Body of pancreas (tissue), 4 donors: ENCODE measurements around the gene LY6G6F. TPM values are rescaled to one million over a fixed set of nuclear protein-coding genes. Genes with fewer than 3 reads are reported as not detected.
A peak's percentile ranks its signal among the peaks of the same experiment; 100 is the strongest.

Experiments
- ATAC-seq: fragments of 150-250 bp; one replicate; pipeline ENCODE4 v1.9.1; 2016
- DNase-seq, 4 donors: peaks; one replicate each; pipeline ENCODE4 v3.0.0-alpha.2; 2019
- H3K27ac ChIP-seq, 4 donors: fragments of 200-600 bp; sonication (generic); 1 replicate in 3 of 4; 2 replicates in 1 of 4; pipeline versions ENCODE4 v1.5.1 to v1.6.1; 2016 to 2019; ENCODE audit warnings: mild to moderate bottlenecking in 1 of 4, mixed read lengths in 1 of 4, moderate library complexity in 1 of 4
- H3K27me3 ChIP-seq, 2 donors: fragments of 200-600 bp; sonication (generic); one replicate each; pipeline ENCODE4 v1.6.0; 2016; ENCODE audit warnings: mild to moderate bottlenecking in 1 of 2
- H3K36me3 ChIP-seq, 2 donors: fragments of 200-600 bp; sonication (generic); replicated peaks in 1 of 2; 2 replicates each; pipeline ENCODE4 v1.5.1; 2016; ENCODE audit warnings: low read depth in 2 of 2; ENCODE audit not compliant: insufficient read depth in 1 of 2
- H3K4me1 ChIP-seq: fragments of 200-600 bp; sonication (generic); one replicate; pipeline ENCODE4 v1.6.0; 2016
- H3K4me3 ChIP-seq, 2 donors: fragments of 200-600 bp; sonication (generic); 1 replicate in 1 of 2; 2 replicates in 1 of 2; pipeline ENCODE4 v1.5.1; 2016 to 2019
- H3K9me3 ChIP-seq, 3 donors: fragments of 200-600 bp; sonication (generic); 1 replicate in 2 of 3; 2 replicates in 1 of 3; pipeline ENCODE4 v1.5.1; 2016
- POLR2A ChIP-seq, 3 donors: fragments of 450-650 bp; IDR thresholded peaks; one replicate each; pipeline ENCODE4 v1.6.1; 2016; ENCODE audit warnings: antibody characterized with exemption in 3 of 3, mild to moderate bottlenecking in 2 of 3
- WGBS, 2 donors: methylation state at CpG; one replicate each; pipeline ENCODE4 v1.1.5; 2017; 5-methylcytosine and 5-hydroxymethylcytosine counted together
- intact Hi-C: fragments of 100-400 bp; cut with DNase I; formaldehyde crosslinking; loops from one replicate; pipeline ENCODE4 v1.15.1; 2023
- total RNA-seq, 2 donors: library from RNA; depleted of rRNA; stranded (reverse); fragments of >200 nt; gene quantifications; one replicate each; pipeline ENCODE4 v1.1.0, GENCODE V29; 2016
- TF ChIP-seq, protein P1 (sequence below), 7 experiments: fragments of 450-650 bp in 4 of 7; fragments of 200-600 bp in 3 of 7; sonication (generic) in 3 of 7; IDR thresholded peaks; one replicate each; pipeline ENCODE4 v1.5.1; 2016 to 2019; ENCODE audit warnings: antibody characterized with exemption in 7 of 7

Gene LY6G6F
- total RNA-seq, 2 donors from 2014 or later: not detected

DNA sequence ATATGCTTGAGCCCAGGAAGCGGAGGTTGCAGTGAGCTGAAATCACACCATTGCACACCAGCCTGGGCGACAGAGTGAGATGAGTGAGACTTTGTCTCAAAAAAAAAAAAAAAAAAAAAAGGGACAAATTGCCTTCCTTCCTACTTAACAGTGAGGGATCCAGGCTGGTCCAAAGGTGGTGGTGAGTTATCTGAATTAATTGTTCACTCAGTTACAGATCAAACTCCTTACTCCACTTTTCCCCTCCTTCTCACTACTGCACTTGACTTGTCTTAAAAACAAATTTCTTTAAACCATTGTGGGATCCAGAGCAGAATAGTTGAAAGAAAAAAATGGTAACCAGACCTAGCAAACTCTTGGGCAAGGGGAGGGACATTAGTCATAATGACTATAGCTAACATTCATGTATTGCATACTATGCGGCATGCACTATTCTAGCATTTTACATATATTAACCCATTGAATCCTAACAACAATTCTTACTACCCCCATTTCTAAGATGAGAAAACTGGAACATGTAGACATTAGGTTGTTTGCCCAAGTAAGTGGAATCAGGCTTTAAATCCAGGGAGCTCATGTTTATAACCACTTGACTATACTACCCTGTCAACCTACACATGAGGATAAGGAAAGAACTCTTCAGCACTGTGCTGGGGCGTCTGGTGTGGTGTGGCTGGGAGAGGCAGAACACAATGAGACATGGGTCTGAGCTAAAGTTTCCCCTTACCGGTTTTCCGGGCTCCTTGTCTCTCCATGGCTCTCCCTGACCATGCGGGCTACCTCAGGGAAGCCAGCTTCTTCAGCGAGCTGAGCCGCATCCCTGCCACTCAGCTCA, 43.3 kb upstream of the LY6G6F start:
- ATAC-seq (no peak), DNase-seq (no peak)
- Histone ChIP-seq H3K36me3 (peaks cover 3 to 4% of the 10 kb centered on the region in 2 donors), H3K27ac (peak overlapping the region in 3 of 4 donors; percentile 82 to 96 (median 94)), H3K4me3 (peak overlapping the region in 1 of 2 donors; percentile 87), H3K4me1 (peaks cover 66% of the 10 kb centered on the region), H3K27me3 (no peaks in the 10 kb centered on the region), H3K9me3 (no peaks in the 10 kb centered on the region)
- intact Hi-C loops: no loop called here
- TF ChIP-seq, protein P1, sequence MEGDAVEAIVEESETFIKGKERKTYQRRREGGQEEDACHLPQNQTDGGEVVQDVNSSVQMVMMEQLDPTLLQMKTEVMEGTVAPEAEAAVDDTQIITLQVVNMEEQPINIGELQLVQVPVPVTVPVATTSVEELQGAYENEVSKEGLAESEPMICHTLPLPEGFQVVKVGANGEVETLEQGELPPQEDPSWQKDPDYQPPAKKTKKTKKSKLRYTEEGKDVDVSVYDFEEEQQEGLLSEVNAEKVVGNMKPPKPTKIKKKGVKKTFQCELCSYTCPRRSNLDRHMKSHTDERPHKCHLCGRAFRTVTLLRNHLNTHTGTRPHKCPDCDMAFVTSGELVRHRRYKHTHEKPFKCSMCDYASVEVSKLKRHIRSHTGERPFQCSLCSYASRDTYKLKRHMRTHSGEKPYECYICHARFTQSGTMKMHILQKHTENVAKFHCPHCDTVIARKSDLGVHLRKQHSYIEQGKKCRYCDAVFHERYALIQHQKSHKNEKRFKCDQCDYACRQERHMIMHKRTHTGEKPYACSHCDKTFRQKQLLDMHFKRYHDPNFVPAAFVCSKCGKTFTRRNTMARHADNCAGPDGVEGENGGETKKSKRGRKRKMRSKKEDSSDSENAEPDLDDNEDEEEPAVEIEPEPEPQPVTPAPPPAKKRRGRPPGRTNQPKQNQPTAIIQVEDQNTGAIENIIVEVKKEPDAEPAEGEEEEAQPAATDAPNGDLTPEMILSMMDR (IDR thresholded peaks at IDR 0.05): no peak
- TF ChIP-seq POLR2A (IDR thresholded peaks at IDR 0.05): no peak
- WGBS, 2 donors: 53 to 75% methylated on average over 7 to 9 of the region's 9 CpGs

DNA sequence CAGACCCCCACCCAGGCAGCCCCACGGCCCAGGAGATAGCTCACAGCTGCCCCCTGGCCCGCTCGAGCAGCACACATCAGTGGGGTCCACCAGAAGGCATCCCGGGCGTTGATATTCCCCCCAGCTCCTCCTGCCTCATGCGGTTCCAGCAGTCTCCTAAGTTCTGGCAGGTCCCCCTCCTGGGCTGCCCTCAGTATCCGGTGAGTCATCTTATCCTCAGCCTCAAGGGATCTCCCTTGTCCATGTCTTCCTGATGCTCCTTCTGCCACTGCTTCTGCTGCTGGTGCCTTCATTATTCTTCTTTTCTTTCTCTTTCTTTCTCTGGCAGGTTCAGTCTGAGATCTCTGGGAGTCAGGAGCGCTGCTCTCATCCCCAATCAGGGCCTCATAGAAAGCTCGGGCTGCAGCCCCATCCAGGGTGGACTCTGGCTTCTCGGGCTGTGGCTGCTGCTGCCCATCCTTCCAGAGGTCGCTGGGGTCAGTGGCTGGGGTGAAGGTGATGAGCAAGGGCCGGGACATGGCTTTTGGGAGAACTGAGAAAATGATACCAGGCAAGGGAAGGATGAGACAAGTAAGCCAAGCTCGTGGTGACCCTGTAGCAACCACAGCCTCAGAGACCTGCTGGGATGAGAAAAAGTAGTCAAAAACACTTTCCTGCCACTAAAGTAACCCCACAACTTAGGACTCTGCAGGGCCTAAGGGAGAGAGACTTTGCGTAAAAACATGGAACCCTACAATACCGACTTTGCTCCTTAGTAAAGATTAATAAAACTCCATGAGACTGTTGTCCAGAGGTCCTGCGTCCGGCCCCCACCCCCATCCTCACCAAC, 42.5 kb upstream of the LY6G6F start:
- H3K4me3 ChIP-seq: peak overlapping the region; percentile 63 to 87
- peaks cover 60% of the 10 kb centered on the region for H3K4me1 ChIP-seq
- DNase-seq (peak in 2 of 4 donors; percentile 38 to 39), ATAC-seq (no peak)
- intact Hi-C loops: no loop called here
- no peaks in the 10 kb centered on the region for H3K9me3 ChIP-seq
- TF ChIP-seq, protein P1 (IDR thresholded peaks at IDR 0.05): no peak
- no peak for TF ChIP-seq POLR2A (IDR thresholded peaks at IDR 0.05)
- peak overlapping the region; percentile 82 to 96 (median 94) for H3K27ac ChIP-seq
- H3K36me3 ChIP-seq: peaks cover 6 to 8% of the 10 kb centered on the region in 2 donors
- WGBS, 2 donors: 14 to 22% methylated on average over 14 to 17 of the region's 17 CpGs
- H3K27me3 ChIP-seq: no peaks in the 10 kb centered on the region

DNA sequence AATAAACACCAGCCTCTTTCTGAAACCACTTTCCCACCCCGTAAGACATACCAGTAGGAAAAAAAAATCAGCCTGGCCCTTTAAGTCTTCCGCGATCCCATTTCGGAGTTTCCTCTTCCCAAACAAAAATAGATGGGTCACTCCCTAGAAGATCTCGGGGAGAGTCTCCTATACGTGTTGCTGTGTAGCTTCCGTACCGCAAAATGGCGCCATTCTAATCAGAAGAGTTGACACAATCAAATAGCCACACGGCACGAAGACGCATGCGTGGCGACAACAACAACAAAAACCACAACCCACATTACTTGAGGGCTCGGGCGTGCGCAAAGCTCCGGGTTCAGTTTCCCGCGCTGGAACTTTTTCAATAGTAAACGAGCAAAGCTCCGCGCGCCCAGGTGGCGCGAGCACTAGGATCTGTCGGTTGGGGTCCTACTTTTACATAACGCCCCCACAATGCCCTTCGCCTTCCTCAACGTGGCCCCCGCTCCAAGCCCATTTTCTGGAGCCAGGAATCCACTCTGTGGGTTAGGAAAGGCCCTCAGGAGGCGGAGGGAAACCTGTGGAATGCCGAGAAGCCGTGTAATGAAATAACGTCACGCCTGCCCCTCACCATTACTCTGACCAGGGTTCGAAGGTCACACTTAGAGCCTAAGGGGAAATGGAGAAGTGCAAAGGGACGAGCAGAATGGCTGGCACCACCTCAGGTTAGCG, 41.7 kb upstream of the LY6G6F start, which contains the start of gene GPANK1:
Gene GPANK1 (minus strand): TSS at position 208 of the 711 bp plus-strand sequence. CDS start 519 bp downstream, outside the sequence.
- no peaks in the 10 kb centered on the region for H3K27me3 ChIP-seq
- no peaks in the 10 kb centered on the region for H3K9me3 ChIP-seq
- H3K4me3 ChIP-seq: peak within 1 kb of the TSS; percentile 63 to 87
- peaks cover 6 to 16% of the 10 kb centered on the region in 2 donors for H3K36me3 ChIP-seq
- TF ChIP-seq, protein P1 (IDR thresholded peaks at IDR 0.05): no peak
- peak in 2 of 3 donors; percentile 56 to 57 for TF ChIP-seq POLR2A (IDR thresholded peaks at IDR 0.05)
- DNase-seq (peak; percentile 87 to 96 (median 94)), ATAC-seq (peak; percentile 62)
- WGBS, 2 donors: 0% methylated on average over 26 to 39 of the region's 39 CpGs
- peaks cover 53% of the 10 kb centered on the region for H3K4me1 ChIP-seq
- intact Hi-C loops: no loop called here
- peak within 1 kb of the TSS; percentile 82 to 96 (median 94) for H3K27ac ChIP-seq

DNA sequence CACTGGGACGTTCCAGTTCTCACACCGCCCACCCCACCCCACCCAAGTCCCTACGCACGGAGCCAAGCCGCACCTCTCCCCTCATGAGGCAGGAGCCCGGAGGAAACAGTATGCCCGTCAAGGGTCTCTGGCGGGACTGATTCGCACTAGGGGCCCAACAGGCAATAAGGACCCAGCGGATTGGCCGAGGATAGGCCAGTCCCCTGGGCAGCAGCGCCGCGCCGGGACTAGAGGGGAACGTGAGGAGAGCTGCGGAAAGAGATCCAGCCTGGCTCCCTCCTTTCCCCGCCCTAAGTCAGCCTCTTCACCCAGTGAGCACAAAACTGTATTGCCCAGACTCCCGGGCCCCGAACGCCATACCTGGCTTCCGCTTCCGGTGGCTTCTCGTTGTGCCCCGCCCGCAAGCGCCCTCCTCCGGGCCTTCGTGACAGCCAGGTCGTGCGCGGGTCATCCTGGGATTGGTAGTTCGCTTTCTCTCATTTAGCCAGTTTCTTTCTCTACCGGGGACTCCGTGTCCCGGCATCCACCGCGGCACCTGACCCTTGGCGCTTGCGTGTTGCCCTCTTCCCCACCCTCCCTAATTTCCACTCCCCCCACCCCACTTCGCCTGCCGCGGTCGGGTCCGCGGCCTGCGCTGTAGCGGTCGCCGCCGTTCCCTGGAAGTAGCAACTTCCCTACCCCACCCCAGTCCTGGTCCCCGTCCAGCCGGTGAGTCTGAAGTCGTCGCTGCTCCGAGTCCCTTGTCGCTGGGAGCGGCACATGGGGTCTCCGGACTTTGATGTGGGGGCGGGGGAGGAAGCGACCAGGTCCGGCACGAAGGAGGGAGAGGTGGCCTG, 40.9 kb upstream of the LY6G6F start, which contains the start of gene CSNK2B:
Gene CSNK2B (plus strand): TSS at position 580 of the 836 bp plus-strand sequence. CDS start 752 bp downstream, outside the sequence.
- WGBS, 2 donors: 0 to 1% methylated on average over 26 to 63 of the region's 63 CpGs
- H3K27me3 ChIP-seq: no peaks in the 10 kb centered on the region
- H3K4me3 ChIP-seq: peak within 1 kb of the TSS; percentile 87 to 96
- intact Hi-C loops: no loop called here
- TF ChIP-seq POLR2A (IDR thresholded peaks at IDR 0.05): peak; percentile 69 to 91 (median 88)
- TF ChIP-seq, protein P1 (IDR thresholded peaks at IDR 0.05): peak in 1 of 7 experiments; percentile 23
- no peaks in the 10 kb centered on the region for H3K9me3 ChIP-seq
- H3K27ac ChIP-seq: peak within 1 kb of the TSS; percentile 82 to 96 (median 94)
- H3K4me1 ChIP-seq: peaks cover 53% of the 10 kb centered on the region
- ATAC-seq: peak; percentile 93
- H3K36me3 ChIP-seq: peaks cover 6 to 22% of the 10 kb centered on the region in 2 donors
- DNase-seq: peak; percentile 97 to 99 (median 98)
